NCI-H460 (cell line): ENCODE data around the gene RHOG. TPM values are rescaled to one million over a fixed set of nuclear protein-coding genes. Genes with fewer than 3 reads are reported as not detected.
A peak's percentile ranks its signal among the peaks of the same experiment; 100 is the strongest.

Experiments
- DNase-seq: peaks from one replicate; pipeline ENCODE4 v3.0.0-alpha.2; 2016; ENCODE audit warnings: low read depth; ENCODE audit errors: extremely low read depth
- total RNA-seq: library from RNA; depleted of rRNA; stranded (reverse); fragments of >200 nt; shearing (Covaris generic); gene quantifications from 2 replicates; pipeline ENCODE4 v1.2.3, GENCODE V29; 2014

The RHOG gene
- total RNA-seq, 1 experiment from 2014 or later, result 15.4 TPM

- DNase-seq, result no peak
Observed at GRCh38 chr11:3860375-3860774, 19.6 kb upstream of the RHOG start.

- DNase-seq, result no peak
Observed at GRCh38 chr11:3859373-3859881, 18.7 kb upstream of the RHOG start.

- no peak for DNase-seq
Observed at GRCh38 chr11:3857628-3858027, 16.9 kb upstream of the RHOG start.

- no peak for DNase-seq
Observed at GRCh38 chr11:3856856-3857553, 16.2 kb upstream of the RHOG start.

- no peak for DNase-seq
Observed at GRCh38 chr11:3855808-3856491, 15.2 kb upstream of the RHOG start.

- peak; percentile 88 for DNase-seq
Observed at GRCh38 chr11:3854977-3855807, 14.4 kb upstream of the RHOG start, which contains the start of gene STIM1. TSS of gene STIM1 (plus strand) at chr11:3855664. CDS start at chr11:3856271, 607 bp downstream.

- DNase-seq, result no peak
Observed at GRCh38 chr11:3854660-3854976, 13.9 kb upstream of the RHOG start.

- DNase-seq, result no peak
Observed at GRCh38 chr11:3853899-3854659, 13.3 kb upstream of the RHOG start.

- no peak for DNase-seq
Observed at GRCh38 chr11:3853545-3853842, 12.7 kb upstream of the RHOG start.

- peak; percentile 33 for DNase-seq
Observed at GRCh38 chr11:3849297-3849874, 8.6 kb upstream of the RHOG start.

- no peak for DNase-seq
Observed at GRCh38 chr11:3845670-3846069, 4.9 kb upstream of the RHOG start.

GRCh38 chr11:3845246-3845645 lies 4.5 kb upstream of the RHOG start:
- no peak for DNase-seq

GRCh38 chr11:3843326-3843725 lies 2.6 kb upstream of the RHOG start:
- no peak for DNase-seq

GRCh38 chr11:3841426-3842350 lies 929 bp upstream of the RHOG start:
- DNase-seq, result peak; percentile 73

- DNase-seq, result no peak
Observed at GRCh38 chr11:3840004-3840869, 522 bp downstream of the RHOG start.

GRCh38 chr11:3838504-3838903 lies 2.3 kb downstream of the RHOG start:
- DNase-seq, result no peak

- DNase-seq, result no peak
Observed at GRCh38 chr11:3837793-3838192, 3.0 kb downstream of the RHOG start.

- DNase-seq, result no peak
Observed at GRCh38 chr11:3836903-3837302, 3.9 kb downstream of the RHOG start.
